Stomach (tissue), 4 donors: Measurements from ENCODE around the gene FXYD4.

Source experiments
- EP300 ChIP-seq: sonication (generic); formaldehyde crosslinking; IDR thresholded peaks from one replicate; pipeline ENCODE4 v1.6.1; 2017; ENCODE audit warnings: antibody characterized with exemption
- TF ChIP-seq, protein P1 (sequence below), 7 experiments: fragments of 450-650 bp in 4 of 7; fragments of 200-600 bp in 3 of 7; sonication (generic) in 3 of 7; IDR thresholded peaks; one replicate each; pipeline ENCODE4 v1.5.1; 2016 to 2019; ENCODE audit warnings: antibody characterized with exemption in 7 of 7, control low read depth in 2 of 7, mild to moderate bottlenecking in 1 of 7

DNA sequence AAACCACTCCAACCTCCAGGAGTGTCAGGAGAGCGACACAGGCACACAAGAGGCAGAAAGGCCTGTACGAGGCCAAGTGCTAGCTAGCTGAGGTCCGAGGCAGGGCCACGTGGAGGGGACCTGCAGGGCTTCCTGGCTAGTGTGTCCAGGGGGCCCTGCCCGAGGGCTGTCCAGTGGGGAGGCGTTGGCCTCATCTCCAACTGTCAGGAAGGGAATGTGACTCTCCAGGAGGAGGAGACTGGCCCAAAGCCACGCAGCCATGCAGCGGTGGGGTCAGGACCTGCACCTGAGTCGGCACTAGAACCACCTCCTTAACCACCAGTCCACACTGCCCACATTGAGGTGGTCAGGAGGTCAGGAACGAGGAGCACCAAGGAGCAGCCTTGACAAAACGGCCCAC, 32.3 kb upstream of the FXYD4 start:
- no peak for TF ChIP-seq EP300
- TF ChIP-seq, protein P1, sequence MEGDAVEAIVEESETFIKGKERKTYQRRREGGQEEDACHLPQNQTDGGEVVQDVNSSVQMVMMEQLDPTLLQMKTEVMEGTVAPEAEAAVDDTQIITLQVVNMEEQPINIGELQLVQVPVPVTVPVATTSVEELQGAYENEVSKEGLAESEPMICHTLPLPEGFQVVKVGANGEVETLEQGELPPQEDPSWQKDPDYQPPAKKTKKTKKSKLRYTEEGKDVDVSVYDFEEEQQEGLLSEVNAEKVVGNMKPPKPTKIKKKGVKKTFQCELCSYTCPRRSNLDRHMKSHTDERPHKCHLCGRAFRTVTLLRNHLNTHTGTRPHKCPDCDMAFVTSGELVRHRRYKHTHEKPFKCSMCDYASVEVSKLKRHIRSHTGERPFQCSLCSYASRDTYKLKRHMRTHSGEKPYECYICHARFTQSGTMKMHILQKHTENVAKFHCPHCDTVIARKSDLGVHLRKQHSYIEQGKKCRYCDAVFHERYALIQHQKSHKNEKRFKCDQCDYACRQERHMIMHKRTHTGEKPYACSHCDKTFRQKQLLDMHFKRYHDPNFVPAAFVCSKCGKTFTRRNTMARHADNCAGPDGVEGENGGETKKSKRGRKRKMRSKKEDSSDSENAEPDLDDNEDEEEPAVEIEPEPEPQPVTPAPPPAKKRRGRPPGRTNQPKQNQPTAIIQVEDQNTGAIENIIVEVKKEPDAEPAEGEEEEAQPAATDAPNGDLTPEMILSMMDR (IDR thresholded peaks at IDR 0.05) = no peak
